OCI-LY3 (cell line): Measurements from ENCODE around the gene CDCP2.

Experiments
- EZH2phosphoT487 ChIP-seq: fragments of 200-600 bp; shearing (Covaris generic); IDR thresholded peaks from 2 replicates; pipeline ENCODE4 v1.6.1; 2018; ENCODE audit warnings: antibody characterized with exemption, mixed run types, low read depth
- TF ChIP-seq, protein P1 (sequence below): fragments of 200-600, 300-600 bp; sonication (generic); IDR thresholded peaks from 2 replicates; pipeline ENCODE4 v1.5.1; 2014; ENCODE audit warnings: antibody characterized with exemption, low read length, low read depth

DNA sequence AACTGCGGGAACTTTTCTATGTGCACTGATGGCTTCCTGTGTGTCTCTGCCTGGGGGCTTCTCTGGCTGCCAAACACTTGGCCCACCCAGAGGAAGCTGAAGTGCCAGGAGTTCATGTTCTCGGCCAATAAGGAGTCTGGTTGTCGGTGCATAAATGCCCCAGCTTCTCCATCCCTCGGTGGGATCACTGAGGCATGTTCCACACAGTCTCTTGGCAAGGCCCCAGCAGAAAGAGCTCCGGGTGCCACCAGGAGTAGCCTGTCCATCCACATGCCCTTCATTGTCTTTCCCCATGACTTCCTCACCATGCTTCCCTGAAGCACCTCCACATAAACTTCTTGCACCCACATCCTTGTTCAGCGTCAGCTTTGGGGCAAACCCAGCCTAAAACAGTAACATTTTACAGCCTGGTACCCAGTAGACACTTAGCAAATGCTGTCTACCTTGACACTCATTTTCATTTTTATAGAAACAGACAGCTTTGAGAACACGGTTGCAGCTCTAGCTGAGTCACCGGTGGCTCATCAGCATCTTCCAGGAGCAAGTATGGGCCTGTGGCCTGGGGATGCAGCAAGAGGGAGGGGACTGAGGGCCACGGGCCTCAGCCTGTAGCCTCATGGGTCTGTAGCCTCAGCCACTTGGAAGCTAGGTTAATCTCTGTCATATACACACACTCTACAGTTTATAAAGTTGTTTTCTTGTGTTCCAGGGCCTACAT lies 14.8 kb upstream of the CDCP2 start:
- TF ChIP-seq, protein P1, sequence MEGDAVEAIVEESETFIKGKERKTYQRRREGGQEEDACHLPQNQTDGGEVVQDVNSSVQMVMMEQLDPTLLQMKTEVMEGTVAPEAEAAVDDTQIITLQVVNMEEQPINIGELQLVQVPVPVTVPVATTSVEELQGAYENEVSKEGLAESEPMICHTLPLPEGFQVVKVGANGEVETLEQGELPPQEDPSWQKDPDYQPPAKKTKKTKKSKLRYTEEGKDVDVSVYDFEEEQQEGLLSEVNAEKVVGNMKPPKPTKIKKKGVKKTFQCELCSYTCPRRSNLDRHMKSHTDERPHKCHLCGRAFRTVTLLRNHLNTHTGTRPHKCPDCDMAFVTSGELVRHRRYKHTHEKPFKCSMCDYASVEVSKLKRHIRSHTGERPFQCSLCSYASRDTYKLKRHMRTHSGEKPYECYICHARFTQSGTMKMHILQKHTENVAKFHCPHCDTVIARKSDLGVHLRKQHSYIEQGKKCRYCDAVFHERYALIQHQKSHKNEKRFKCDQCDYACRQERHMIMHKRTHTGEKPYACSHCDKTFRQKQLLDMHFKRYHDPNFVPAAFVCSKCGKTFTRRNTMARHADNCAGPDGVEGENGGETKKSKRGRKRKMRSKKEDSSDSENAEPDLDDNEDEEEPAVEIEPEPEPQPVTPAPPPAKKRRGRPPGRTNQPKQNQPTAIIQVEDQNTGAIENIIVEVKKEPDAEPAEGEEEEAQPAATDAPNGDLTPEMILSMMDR = no peak
- no peak for TF ChIP-seq EZH2phosphoT487
